GM19372 (cell line): ENCODE measurements around the gene AREG.

Source experiments
- ATAC-seq: cut with Tn5 transposase; IDR thresholded peaks from one replicate; pipeline ENCODE4 v1.9.1; 2021; ENCODE audit warnings: mild to moderate bottlenecking, low read depth, moderate library complexity; ENCODE audit not compliant: unreplicated experiment

Gene AREG

GRCh38 chr4:74501579-74501978 is 56.6 kb downstream of the AREG start:
- ATAC-seq, result no peak

GRCh38 chr4:74503580-74503979 is 58.6 kb downstream of the AREG start:
- no peak for ATAC-seq

GRCh38 chr4:74504212-74504611 is 59.3 kb downstream of the AREG start:
- ATAC-seq, result no peak
